RKO (cell line): ENCODE measurements around the gene FGF18.

Source experiments
- DNase-seq: peaks from one replicate; pipeline ENCODE4 v3.0.0-alpha.2; 2016; ENCODE audit warnings: low spot score

The FGF18 gene

DNA sequence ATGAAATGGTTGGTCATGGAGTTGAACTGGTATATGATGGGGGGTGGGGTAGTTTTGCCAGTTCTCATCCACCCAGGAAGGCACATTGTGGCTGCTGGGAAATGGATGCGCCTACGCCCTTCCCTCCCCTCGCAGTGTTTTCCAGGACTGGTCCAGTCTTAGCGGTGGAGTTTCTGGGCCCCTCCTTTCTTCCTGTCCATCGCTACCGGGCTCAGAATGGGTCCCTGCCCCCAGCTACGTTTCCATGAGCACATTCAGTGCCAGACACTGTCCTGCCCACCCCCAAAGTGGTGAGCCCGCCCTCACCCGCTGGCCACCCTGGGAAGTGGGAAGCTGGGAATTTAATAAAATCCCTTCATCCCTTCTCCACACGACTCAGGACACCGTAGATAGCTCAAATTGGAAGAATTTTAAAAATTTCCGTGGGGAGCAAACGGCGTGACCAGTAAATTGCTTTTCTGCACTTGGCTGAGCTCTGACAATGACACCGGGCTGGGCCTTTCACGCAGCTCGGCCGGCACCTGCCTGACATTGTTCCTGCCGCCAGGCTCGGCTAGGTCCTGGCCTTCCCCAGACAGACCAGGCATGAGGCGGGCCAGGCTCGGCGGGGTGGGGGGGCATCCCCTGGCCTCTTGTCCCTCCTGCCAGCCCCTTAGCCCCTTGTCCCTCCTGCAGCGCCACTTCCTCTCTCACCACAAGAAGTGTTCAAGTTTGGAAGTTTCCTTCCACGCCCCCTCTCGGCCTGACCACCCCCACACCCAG, 3.6 kb downstream of the FGF18 start:
- no peak for DNase-seq

DNA sequence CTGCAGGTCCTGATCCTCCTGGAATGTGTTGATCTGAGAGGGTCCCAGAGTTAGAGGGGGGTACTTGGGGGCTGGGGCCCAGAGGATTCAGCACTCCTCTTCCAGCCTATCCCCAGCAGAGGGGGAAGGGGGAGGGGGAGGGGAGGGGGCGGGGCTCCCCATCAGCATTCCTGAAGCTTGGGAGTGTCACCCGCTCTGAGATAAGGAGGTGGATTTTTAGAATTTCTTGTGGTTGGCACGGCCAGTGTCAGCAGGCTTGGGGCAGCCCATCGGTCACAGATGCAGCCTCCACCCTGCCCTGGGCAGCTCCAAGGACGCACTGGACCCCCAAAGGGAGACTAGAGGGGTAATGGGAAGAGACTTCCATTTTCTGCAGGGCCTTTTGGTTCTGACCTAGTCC, 5.3 kb downstream of the FGF18 start:
- DNase-seq = no peak

DNA sequence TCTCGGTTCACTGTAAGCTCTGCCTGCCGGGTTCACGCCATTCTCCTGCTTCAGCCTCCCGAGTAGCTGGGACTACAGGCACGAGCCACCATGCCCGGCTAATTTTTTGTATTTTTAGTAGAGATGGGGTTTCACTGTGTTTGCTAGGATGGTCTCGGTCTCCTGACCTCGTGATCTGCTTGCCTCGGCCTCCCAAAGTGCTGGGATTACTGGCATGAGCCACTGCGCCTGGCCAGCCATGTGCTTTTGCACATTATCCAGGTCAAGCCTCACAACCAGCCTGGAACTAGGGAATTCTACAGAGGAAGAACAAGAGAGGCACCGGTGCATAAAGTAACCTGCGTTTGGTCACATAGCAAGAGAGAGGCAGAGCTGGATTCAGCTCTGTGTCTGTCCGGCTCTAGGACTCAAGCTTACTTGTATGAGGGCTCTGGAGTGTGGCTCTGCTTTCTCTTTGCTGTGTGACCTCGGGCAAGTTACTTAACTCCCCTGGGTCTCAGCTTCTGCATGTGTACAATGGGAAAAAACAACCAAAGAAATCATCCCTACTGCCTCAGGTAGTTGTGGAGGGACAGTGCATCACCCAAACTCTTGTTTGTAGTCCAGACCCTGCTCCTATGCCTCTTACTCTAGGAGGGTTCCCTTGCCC, 6.3 kb downstream of the FGF18 start:
- DNase-seq = no peak

DNA sequence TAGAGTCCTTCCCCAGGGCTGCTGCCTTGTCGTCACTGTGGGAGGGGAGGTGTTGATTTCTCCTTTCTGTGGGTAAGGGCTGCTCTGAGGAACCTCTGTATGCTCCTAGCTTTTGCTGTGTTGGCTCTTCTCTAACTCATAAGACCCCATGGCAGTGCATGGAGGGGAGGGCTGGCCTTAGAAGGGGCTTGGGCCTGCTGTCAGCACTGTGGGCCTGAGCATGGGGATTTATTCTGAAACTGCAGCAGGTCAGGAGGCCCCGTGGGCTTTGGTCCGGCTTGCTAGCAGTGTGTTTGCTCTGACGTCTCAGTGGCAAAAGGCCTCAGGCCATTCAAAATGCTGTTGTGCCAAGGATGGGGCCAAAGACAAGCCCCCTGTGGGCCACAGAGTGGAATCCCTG, 6.8 kb downstream of the FGF18 start:
- no peak for DNase-seq

DNA sequence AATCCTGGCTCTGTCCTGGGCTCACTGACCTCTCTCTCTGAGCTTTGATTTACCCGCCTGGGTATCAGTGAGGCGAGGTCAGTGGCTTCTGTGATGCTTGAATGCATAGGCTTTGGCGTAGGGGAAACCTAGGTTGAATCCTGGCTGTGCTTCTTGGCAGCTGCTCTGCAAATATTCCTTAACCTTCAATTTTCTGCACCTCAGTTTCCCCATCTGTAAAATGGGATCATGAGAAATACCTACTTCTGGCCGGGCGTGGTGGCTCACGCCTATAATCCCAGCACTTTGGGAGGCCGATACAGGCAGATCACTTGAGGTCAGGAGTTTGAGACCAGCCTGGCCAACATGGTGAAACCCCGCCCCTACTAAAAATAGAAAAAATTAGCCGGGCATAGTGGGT, 7.2 kb downstream of the FGF18 start:
- no peak for DNase-seq

DNA sequence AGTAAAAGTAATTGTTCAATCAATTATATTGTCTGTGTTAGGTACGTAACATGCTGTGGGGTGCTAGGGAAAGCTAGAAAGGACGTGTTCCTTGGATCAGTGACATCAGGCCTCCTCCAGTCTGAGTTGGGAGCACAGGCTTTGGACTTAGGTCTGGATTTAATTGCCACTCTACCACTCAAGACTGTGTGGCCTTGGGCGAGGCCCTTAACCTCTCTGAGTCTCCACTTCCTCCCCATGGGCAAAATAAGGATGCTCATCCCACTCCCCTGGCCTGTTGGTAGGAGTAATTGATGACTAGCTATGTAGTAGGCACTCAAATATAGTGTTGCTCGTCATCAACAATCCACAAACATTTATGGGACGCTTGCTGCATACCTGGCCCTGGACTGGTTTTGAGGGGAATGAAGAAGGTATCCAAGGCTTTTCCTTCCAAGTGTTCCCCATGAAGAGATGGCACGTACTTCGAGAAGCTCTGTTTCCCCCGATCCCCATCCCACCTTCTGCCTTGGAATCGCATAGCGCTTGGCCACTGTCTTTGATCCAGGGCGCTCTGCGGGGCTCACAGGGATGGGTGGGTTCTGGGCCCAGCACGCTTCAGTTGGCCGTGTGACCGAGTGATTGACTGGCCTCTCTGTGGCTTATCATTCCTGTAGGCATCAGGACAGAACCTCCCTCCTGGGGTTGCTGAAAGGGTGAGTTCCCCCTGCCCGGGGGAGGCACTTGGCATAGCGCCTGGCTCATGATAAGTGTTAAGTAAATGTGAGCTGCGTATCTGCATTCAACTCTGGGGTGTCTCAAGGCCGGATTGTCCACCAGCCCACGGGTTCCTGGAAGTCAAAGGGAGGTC, 8.1 kb downstream of the FGF18 start:
- no peak for DNase-seq

DNA sequence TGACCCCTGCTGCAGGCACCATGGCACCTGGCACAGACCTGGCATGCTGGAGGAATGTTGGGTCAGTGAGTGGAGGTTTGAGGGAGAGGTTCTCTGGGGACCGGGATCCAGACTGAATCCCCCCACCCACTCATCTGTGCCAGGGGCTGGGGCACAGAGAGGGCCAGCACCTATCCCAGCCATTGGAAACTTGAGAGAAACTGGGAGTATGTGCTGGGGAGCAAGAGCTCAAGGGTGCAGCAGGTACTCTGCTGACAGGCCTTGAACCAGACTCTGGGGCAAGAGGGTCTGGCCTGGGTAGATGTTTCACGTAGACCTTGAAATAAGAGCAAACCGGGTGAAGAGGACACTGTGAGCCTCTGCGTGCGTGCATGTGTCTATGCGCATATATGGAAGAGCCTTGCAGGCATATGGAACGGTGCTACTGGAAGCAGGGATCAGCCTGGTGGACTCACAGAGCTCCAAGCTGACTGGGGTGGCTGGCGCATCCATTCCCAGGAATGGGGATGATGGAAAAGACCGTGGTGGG, 8.8 kb downstream of the FGF18 start:
- DNase-seq = no peak

DNA sequence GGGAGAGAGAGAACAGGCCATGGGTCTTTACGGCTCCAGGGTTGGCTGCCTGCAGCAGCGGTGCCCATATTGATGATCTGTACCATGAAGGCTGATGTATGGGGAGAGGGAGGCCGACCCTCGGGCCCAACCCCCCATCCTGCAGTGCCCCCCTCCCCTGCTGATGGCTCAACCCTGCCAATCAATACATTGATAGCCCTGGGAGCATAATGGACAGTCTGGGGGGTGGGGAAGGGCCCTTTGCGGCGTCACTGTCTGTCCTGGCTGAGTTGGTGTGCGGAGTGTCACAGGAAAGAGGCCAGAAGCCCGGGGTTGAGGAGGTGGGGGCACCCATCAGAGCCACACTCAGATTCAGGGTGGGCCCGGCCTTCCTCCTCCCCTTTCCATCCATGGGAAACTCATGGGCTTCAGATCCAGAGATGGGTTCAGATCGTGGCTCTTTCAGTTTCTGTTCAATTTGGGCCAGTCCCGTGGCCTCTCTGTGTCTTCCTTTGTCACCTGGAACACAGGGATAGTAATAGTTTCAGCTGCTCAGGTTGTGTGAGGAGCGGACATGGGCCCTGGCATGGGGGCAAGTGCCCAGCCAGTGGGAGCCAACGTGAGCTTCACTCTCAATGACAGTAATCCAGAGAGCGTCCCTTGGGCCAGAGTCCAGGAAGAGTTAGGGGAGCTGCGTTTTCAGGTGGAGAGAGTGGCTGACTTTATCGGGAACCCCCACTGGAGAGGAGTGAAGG, 9.5 kb downstream of the FGF18 start:
- no peak for DNase-seq

DNA sequence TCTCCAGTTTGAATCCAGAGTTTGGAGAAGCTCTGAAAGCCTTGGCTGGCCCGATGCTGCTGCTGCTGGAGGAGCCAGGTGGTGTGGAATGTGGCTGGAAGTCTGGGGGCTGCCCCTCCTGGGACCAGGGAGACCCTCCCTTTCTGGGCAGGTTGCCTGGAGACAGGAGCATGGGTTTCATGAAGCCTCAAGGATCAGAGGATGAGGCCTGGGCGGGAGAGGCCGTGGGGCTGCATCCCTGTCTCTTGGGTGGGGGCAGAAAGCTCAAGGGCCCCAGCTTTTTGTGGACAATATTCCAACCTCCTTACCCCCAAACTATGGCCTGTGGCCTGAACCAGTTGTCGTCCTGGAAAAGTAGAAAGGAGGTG, 10.1 kb downstream of the FGF18 start:
- DNase-seq = no peak

DNA sequence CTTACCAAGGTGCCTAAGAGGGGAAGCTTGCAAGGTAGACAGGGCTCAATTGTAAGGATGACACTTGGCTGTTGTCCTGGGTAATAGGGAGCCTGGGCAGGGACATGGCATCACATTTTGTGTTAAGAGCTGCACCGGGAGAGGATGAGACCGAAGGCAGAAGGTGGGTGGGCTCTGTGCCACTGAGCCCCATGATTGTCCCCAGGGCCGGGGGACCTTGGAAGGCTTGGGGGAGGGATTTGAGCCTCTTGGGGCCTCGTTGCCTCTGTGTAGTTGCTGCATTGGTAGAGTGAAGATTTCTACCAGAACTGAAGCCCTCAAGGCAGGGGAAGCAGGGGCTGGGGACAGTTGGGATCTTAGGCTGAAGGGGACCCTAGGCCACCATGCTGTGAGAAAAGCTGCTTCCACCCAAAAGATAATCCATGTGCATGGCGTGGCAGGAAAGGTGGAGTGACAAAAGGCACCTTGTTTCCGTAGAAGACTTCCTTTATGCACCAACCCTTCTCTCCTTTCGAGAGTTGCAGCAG, 11.9 kb downstream of the FGF18 start:
- DNase-seq = no peak

DNA sequence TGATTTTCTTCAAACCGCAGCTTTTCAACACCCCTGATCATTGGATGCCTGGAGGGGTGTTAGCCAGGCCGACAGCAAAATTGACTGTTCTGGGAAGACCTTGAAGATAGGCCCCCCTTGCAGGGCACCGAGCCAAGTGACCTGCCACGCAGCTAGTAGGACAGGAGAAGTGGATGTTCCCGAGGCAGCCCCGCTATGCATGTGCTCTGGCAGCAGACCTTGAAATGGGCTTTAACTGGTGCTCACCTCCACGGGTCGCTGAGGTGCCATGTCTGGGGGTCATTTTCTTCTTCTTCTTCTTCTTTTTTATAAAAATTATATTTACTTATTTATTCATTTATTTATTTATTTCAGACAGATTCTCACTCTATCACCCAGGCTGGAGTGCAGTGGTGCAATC, 12.6 kb downstream of the FGF18 start:
- no peak for DNase-seq

DNA sequence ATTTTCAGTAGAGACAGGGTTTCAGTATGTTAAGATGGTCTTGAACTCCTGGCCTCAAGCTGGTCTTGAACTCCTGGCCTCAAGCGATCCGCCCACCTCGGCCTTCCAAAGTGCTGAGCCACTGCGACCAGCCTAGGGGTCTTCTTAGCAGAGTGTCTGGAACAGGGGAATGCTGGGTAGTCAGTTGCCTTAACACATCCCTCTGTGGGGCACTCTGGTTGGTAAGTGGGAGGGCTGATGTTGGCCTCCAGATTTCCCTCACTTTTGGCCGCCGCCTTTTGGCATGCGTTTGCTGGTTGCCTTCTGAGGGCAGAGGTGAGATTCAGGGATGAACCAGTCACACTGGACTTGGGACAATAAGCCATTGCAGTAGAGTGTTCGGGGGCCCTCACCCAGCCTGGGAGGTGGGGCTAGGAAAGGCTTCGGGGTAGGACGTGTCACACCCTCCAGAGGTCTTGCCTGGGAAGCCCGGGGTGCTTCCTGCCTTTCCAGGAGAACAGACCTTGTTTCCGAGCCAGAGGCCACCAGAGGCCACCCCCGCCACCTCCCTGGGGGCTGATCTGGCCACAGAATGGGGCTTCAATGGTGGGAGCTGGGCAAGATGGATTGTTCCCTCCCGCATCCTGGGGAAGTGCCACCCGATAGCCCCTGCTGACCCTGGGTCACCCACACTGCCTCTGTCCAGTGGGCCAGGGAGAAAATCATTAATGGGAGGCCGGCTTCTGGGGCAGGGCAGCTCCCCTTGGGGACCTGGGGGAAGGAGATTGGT, 13.3 kb downstream of the FGF18 start:
- no peak for DNase-seq

DNA sequence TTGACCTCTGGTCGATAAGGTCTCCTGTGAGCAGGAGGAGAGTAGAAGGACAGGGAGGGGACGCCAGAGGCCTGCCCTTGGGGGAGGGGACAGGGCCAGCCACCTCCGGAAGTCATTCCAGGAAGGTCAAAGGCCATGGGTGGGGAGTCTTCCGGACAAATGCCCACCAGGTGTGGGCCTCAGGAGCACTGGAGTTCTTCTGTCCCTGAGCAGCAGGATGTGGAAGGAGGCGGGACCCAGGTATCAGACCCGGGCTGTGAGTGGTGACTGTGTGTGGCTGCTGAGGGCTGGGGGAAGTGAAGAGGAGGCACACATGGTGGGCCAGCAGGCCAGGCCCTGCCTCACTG, 13.9 kb downstream of the FGF18 start:
- no peak for DNase-seq

DNA sequence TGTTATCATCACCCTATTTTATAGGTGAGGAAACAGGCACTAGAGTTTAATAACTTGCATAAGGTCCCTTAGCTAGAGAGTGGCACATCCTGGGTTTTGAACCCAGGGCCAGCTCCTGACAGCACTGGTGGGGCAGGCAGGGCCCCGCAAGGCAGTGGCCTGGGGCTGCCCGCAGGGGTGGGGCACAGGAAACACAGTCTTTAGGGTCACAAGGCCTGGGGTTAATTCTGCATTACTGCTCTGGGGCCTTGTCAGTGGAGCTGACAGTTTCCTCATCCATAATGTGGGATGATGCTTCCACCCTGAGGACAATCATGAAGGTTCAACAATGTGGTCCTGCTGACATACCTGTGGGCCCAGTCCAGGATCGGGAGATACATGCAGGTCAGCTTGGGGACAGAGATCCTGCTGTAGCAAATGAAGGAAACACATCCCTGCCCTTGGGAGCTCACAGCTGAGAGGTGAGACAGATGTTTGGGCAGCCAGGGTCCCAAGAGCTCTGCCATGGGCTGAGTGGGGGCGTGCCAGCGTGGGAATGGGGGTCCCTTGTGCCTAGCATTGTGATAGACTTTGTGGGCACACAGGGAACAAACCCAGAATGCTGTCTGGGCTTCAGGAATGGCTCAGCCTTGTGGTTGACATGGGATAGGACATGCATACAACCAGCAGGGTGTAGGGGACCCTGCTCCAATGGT, 14.7 kb downstream of the FGF18 start:
- no peak for DNase-seq

DNA sequence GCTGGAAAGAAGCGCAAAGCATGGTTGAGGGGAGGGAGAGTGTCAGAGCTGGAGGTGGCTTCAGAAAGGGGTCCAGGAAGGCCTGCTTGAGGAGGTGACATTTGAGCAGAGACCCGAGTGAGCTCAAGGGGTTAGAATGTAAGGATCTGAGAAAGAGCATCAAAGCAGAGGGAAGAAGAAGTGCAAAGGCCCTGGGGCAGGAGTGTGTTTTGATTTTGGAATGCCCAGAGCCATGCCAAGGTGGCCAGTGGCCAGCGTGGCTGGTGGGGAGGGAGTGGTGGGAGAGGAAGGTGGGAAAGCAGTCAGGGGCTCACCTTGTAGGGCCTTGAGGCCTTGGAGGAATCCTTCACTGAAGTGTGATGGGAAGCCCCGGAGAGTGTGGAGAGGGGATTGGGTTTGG, 15.4 kb downstream of the FGF18 start:
- DNase-seq = no peak

DNA sequence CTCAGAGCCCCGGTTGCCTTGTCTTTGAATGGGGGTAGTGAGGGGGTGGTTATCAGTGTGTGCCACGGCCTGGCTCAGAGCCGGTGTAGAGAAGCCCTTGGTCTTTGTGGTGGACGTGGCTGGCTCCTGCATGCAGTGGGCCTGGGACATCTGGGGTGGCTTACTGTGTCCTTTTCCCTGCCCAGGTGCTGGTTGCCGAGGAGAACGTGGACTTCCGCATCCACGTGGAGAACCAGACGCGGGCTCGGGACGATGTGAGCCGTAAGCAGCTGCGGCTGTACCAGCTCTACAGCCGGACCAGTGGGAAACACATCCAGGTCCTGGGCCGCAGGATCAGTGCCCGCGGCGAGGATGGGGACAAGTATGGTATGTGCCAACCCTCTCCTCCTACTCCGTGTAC, 16.5 kb downstream of the FGF18 start:
- DNase-seq = no peak

DNA sequence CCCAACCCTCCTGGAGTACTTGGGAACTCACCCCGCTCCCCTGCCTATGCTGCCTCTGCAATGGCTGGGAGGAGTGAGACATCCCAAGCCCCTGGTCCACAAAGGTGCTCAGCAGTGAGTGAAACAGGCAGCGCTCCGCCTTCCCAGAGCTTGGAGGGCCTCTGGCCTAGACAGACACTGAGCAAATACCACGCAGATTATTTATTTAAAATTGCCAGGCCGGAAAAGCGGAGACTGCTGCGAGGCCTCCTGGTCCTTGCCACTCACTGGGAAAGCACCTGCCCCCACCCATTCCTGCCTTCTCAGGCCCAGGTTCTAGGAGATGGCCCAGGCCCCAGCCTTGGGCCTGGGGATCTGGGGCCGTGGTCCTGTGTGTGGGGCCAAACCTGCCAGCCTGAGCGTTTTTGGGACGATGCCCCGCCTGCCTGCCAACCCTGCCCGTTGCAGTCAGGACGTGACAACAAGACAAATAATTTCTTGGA, 17.4 kb downstream of the FGF18 start:
- DNase-seq = no peak

DNA sequence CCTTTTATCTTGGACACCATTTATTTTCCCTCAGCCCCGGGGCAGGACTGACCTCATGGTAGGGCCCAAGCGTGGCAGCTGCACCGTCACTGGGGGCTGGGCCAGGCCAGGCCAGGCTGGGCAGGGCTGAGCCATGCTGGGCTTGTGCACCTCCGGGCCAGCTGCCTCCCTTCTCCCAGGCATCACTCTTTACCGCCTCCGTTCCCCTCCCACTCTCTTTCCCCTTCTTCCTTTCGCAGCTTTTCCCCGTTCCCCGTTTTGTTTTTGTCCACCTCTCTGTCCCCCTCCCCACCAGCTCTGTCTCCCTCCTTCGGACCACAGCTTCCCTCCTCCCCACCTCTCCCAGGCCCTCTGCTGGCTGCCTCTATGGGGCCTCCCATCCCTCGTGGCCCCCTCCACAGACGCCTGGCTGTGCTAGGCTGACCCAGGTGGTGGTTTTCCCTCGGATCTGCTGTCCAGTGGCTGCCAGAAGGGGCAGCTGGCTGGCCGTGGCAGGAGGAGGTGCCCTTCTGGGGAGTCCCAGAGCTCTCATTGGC, 17.9 kb downstream of the FGF18 start:
- DNase-seq = no peak

DNA sequence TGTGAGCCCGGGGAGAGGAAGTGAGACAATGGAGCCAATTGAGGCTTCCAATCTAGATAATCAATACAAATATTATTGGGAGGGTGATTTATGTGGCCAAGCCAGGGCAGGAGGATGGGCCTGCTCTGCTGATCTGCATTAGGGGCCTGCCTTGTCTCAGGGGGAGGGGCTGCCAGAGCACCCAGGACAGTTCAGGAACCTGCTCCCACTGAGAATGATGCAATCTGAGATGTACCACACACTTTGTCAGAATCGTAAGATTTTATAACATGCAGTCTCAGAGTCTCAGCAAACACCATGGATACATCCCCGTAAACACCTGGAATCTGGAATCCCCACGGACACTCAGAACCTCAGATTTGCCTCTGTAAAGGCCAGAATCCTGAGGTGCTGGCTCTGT, 19.3 kb downstream of the FGF18 start:
- DNase-seq = no peak

DNA sequence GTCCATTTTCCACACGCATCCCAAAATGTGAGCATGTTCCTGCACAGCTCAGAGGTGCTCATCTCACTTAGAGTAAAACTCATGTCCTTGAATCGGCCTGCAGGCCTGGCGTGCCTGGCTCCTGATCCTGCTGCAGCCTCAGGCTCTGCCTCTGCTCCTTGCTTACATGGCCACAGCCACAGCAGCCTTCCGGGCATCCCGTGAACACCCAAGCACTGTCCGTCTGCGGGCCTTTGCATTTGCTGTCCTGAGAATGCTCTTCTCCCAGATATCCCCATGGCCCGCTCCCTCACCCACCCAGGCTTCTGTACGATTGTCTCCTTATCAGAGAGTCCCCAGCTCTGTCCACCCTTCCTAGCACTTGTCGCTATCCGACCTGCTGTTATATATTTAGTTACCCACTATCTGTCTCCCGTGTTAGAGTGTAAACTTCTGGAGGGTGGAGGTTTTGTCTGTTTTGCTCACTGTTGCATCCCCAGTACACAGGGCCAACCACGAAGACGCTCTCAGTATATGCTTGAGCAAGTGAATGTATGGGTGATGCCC, 21.9 kb downstream of the FGF18 start:
- no peak for DNase-seq
